Measurements from ENCODE around the gene EVX1. TPM values are rescaled to one million over a fixed set of nuclear protein-coding genes. Genes with fewer than 3 reads are reported as not detected.

EVX1 gene
- total RNA-seq, 1 donor from 2014 or later: 0.79 TPM

GRCh38 chr7:27220440-27220955 lies 22.1 kb upstream of the EVX1 start:
- no peak overlapping the region for H3K27ac Mint-ChIP-seq (ENCODE audit: unreplicated experiment)

GRCh38 chr7:27221201-27221797 lies 21.3 kb upstream of the EVX1 start:
- no peak overlapping the region for H3K27ac Mint-ChIP-seq (ENCODE audit: unreplicated experiment)
- H3K27me3 Mint-ChIP-seq (ENCODE audit: low read depth): peaks cover 95% of the 10 kb centered on the region
- no peaks in the 10 kb centered on the region for H3K9me3 Mint-ChIP-seq
- DNase-seq (ENCODE audit: low read depth, low spot score): no peak
- H3K4me3 Mint-ChIP-seq: no peak overlapping the region
- H3K36me3 Mint-ChIP-seq (ENCODE audit: low read depth): no peaks in the 10 kb centered on the region
- peaks cover 4% of the 10 kb centered on the region for H3K4me1 Mint-ChIP-seq
- no peak for TF ChIP-seq CTCF (conservative IDR thresholded peaks at IDR 0.05)

More at GRCh38 chr7:27220440-27220955, 22.1 kb upstream of the EVX1 start:
- no peak overlapping the region for H3K4me3 Mint-ChIP-seq
- no peaks in the 10 kb centered on the region for H3K36me3 Mint-ChIP-seq (ENCODE audit: low read depth)
- DNase-seq (ENCODE audit: low read depth, low spot score): no peak
- no peaks in the 10 kb centered on the region for H3K9me3 Mint-ChIP-seq
- TF ChIP-seq CTCF (conservative IDR thresholded peaks at IDR 0.05): no peak
- H3K4me1 Mint-ChIP-seq: peaks cover 4% of the 10 kb centered on the region
- peaks cover 95% of the 10 kb centered on the region for H3K27me3 Mint-ChIP-seq (ENCODE audit: low read depth)

- H3K27me3 Mint-ChIP-seq (ENCODE audit: low read depth): peaks cover 95% of the 10 kb centered on the region
- H3K4me3 Mint-ChIP-seq: no peak overlapping the region
- H3K27ac Mint-ChIP-seq (ENCODE audit: unreplicated experiment): no peak overlapping the region
- no peak for DNase-seq (ENCODE audit: low read depth, low spot score)
- H3K9me3 Mint-ChIP-seq: no peaks in the 10 kb centered on the region
- no peaks in the 10 kb centered on the region for H3K36me3 Mint-ChIP-seq (ENCODE audit: low read depth)
- H3K4me1 Mint-ChIP-seq: peaks cover 4% of the 10 kb centered on the region
- TF ChIP-seq CTCF (conservative IDR thresholded peaks at IDR 0.05): no peak
Observed at GRCh38 chr7:27223941-27224575, 18.5 kb upstream of the EVX1 start.

GRCh38 chr7:27224983-27225934 lies 17.3 kb upstream of the EVX1 start:
- Mint-ChIP-seq H3K36me3 (ENCODE audit: low read depth) (no peaks in the 10 kb centered on the region), H3K4me3 (no peak overlapping the region), H3K9me3 (no peaks in the 10 kb centered on the region), H3K27me3 (ENCODE audit: low read depth) (peaks cover 97% of the 10 kb centered on the region), H3K4me1 (peaks cover 4% of the 10 kb centered on the region), H3K27ac (ENCODE audit: unreplicated experiment) (no peak overlapping the region)
- no peak for TF ChIP-seq CTCF (conservative IDR thresholded peaks at IDR 0.05)
- no peak for DNase-seq (ENCODE audit: low read depth, low spot score)

GRCh38 chr7:27229448-27229847 lies 13.2 kb upstream of the EVX1 start:
- DNase-seq (ENCODE audit: low read depth, low spot score): no peak
- no peak overlapping the region for H3K27ac Mint-ChIP-seq (ENCODE audit: unreplicated experiment)
- no peak overlapping the region for H3K4me3 Mint-ChIP-seq
- TF ChIP-seq CTCF (conservative IDR thresholded peaks at IDR 0.05): no peak
- peaks cover 88% of the 10 kb centered on the region for H3K27me3 Mint-ChIP-seq (ENCODE audit: low read depth)
- H3K4me1 Mint-ChIP-seq: peaks cover 4% of the 10 kb centered on the region
- no peaks in the 10 kb centered on the region for H3K36me3 Mint-ChIP-seq (ENCODE audit: low read depth)
- no peaks in the 10 kb centered on the region for H3K9me3 Mint-ChIP-seq
